Measurements from ENCODE around the gene LIFR.

Gene LIFR

GRCh38 chr5:38593959-38594358 lies 37.5 kb upstream of the LIFR start:
- no peak for DNase-seq (ENCODE audit: low read depth)
- no peak for TF ChIP-seq CTCF (conservative IDR thresholded peaks at IDR 0.05; ENCODE audit: control insufficient read depth, insufficient read depth, low read depth, low read length)
- H3K4me3 ChIP-seq (ENCODE audit: control insufficient read depth, low read depth, low read length), result no peak overlapping the region

DNA sequence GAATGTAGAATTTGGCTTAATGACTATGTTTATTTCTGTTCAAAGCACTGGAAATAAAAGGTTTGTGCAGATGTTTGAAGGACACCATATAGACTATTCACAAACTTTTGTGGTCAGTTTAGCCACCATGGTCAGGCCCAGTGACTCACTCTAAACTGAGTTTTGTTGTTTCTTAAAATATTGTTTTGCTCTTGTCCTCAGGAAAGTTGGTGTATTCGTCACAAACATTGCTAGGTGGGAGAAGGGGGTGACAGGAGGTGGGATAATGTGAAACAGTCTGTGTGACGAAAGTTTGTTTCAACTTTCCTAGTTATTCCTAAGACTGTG lies 35.0 kb upstream of the LIFR start:
- no peak overlapping the region for H3K4me3 ChIP-seq (ENCODE audit: control insufficient read depth, low read depth, low read length)
- no peak for TF ChIP-seq CTCF (conservative IDR thresholded peaks at IDR 0.05; ENCODE audit: control insufficient read depth, insufficient read depth, low read depth, low read length)
- DNase-seq (ENCODE audit: low read depth), result peak; percentile 30

GRCh38 chr5:38590838-38591522 lies 34.5 kb upstream of the LIFR start:
- no peak for TF ChIP-seq CTCF (conservative IDR thresholded peaks at IDR 0.05; ENCODE audit: control insufficient read depth, insufficient read depth, low read depth, low read length)
- no peak for DNase-seq (ENCODE audit: low read depth)
- no peak overlapping the region for H3K4me3 ChIP-seq (ENCODE audit: control insufficient read depth, low read depth, low read length)

GRCh38 chr5:38589629-38590028 lies 33.2 kb upstream of the LIFR start:
- no peak for TF ChIP-seq CTCF (conservative IDR thresholded peaks at IDR 0.05; ENCODE audit: control insufficient read depth, insufficient read depth, low read depth, low read length)
- no peak overlapping the region for H3K4me3 ChIP-seq (ENCODE audit: control insufficient read depth, low read depth, low read length)
- DNase-seq (ENCODE audit: low read depth), result no peak

GRCh38 chr5:38585816-38586215 lies 29.4 kb upstream of the LIFR start:
- no peak for TF ChIP-seq CTCF (conservative IDR thresholded peaks at IDR 0.05; ENCODE audit: control insufficient read depth, insufficient read depth, low read depth, low read length)
- no peak overlapping the region for H3K4me3 ChIP-seq (ENCODE audit: control insufficient read depth, low read depth, low read length)
- DNase-seq (ENCODE audit: low read depth), result no peak

DNA sequence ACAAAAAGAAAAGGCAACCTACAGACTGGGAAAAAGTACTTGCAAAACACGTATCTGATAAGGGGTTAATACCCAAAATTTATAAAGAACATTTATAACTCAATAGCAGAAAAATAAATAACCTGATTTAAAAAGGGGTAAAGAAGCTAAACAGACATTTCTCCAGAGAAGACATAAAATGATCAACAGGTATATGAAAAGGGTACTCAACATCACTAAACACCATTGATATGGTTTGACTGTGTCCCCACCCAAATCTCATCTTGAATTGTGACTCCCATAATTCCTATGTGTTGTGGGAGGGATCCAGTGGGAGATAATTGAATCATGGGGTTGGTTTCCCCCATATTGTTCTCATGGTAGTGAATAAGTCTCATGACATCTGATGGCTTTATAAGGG lies 27.1 kb upstream of the LIFR start:
- TF ChIP-seq CTCF (conservative IDR thresholded peaks at IDR 0.05; ENCODE audit: control insufficient read depth, insufficient read depth, low read depth, low read length), result no peak
- no peak overlapping the region for H3K4me3 ChIP-seq (ENCODE audit: control insufficient read depth, low read depth, low read length)
- no peak for DNase-seq (ENCODE audit: low read depth)

GRCh38 chr5:38582975-38583319 lies 26.5 kb upstream of the LIFR start:
- no peak overlapping the region for H3K4me3 ChIP-seq (ENCODE audit: control insufficient read depth, low read depth, low read length)
- no peak for TF ChIP-seq CTCF (conservative IDR thresholded peaks at IDR 0.05; ENCODE audit: control insufficient read depth, insufficient read depth, low read depth, low read length)
- DNase-seq (ENCODE audit: low read depth), result no peak
